GM12878 (cell line): Measurements from ENCODE around the gene TRIM9. TPM values are rescaled to one million over a fixed set of nuclear protein-coding genes. Genes with fewer than 3 reads are reported as not detected.

Source experiments
- ATAC-seq: fragments of 200-7000 bp; cut with Tn5 transposase; 3 replicates; pipeline ENCODE4 v1.9.1; 2020; ENCODE audit warnings: mild to moderate bottlenecking, moderate library complexity
- BruUV-seq: library from RNA; stranded (reverse); fragments of 400-500 nt; replicated peaks from 2 replicates; lab custom pipeline; 2021; lab: Mats Ljungman, UMichigan
- CTCF ChIA-PET: fragments of 300-600 bp; sonication (Branson Sonifier 250); formaldehyde crosslinking; extraction: SDS; loops from one replicate; lab custom pipeline; 2021; ENCODE audit warnings: inconsistent platforms; lab: Yijun Ruan, JAX
- POLR2A ChIA-PET: fragments of 350-600 bp; formaldehyde crosslinking; extraction: SDS; loops from one replicate; lab custom pipeline; 2021; ENCODE audit warnings: inconsistent platforms; lab: Charles Lee
- RAD21 ChIA-PET: fragments of 300-600 bp; sonication (Branson Sonifier 250); formaldehyde crosslinking; loops from one replicate; lab custom pipeline; 2023; ENCODE audit warnings: antibody characterized with exemption; ENCODE audit not compliant: unreplicated experiment; lab: Charles Lee
- SMC1A ChIA-PET: fragments of 300-600 bp; sonication (Branson Sonifier 250); formaldehyde crosslinking; loops from one replicate; lab custom pipeline; 2023; ENCODE audit not compliant: unreplicated experiment, uncharacterized antibody; lab: Charles Lee
- DNase-seq: peaks from one replicate; pipeline ENCODE4 v3.0.0-alpha.2; 2011; ENCODE audit warnings: low read depth, low spot score
- FAIRE-seq: peaks from 3 replicates; lab custom pipeline; 2011; peaks lifted over from hg19 to GRCh38; lab: Jason Lieb, UNC
- H2AFZ ChIP-seq: 2 replicates; pipeline ENCODE4 v1.6.0; 2011; ENCODE audit warnings: low read depth, low read length, control low read depth; ENCODE audit not compliant: control insufficient read depth
- H3K27ac ChIP-seq: 2 replicates; pipeline ENCODE4 v1.5.1; 2011; ENCODE audit warnings: control low read depth; ENCODE audit not compliant: control insufficient read depth, insufficient read depth
- H3K27me3 ChIP-seq, 2 experiments: replicated peaks in 1 of 2; 2 replicates each; pipeline versions ENCODE4 v1.6.0 to v1.6.1; 2011; ENCODE audit warnings: low read length in 1 of 2; ENCODE audit not compliant: control insufficient read depth in 2 of 2, insufficient read depth in 2 of 2
- H3K36me3 ChIP-seq, 2 experiments: 2 replicates each; pipeline ENCODE4 v1.5.1; 2011; ENCODE audit warnings: low read length in 1 of 2; ENCODE audit not compliant: control insufficient read depth in 2 of 2, insufficient read depth in 2 of 2
- H3K4me1 ChIP-seq: 2 replicates; pipeline ENCODE4 v1.6.1; 2011; ENCODE audit warnings: mild to moderate bottlenecking, low read length, moderate library complexity, mixed read lengths; ENCODE audit not compliant: control insufficient read depth, insufficient read depth
- H3K4me2 ChIP-seq: 2 replicates; pipeline ENCODE4 v1.6.0; 2011; ENCODE audit warnings: control low read depth; ENCODE audit not compliant: control insufficient read depth, insufficient read depth
- H3K4me3 ChIP-seq: fragments of 200-600 bp; sonication (generic); 2 replicates; pipeline ENCODE4 v1.5.1; 2016
- H3K79me2 ChIP-seq: 2 replicates; pipeline ENCODE4 v1.6.0; 2011; ENCODE audit warnings: low read length; ENCODE audit not compliant: control insufficient read depth, insufficient read depth
- H3K9ac ChIP-seq: 2 replicates; pipeline ENCODE4 v1.8.0; 2011; ENCODE audit warnings: low read length, control low read depth, mixed read lengths; ENCODE audit not compliant: control insufficient read depth, insufficient read depth
- H3K9me3 ChIP-seq: replicated peaks from 3 replicates; pipeline ENCODE4 v1.5.1; 2011; ENCODE audit warnings: mild to moderate bottlenecking, low read length; ENCODE audit not compliant: control insufficient read depth, insufficient read depth
- H4K20me1 ChIP-seq: 2 replicates; pipeline ENCODE4 v1.6.0; 2011; ENCODE audit not compliant: control insufficient read depth, insufficient read depth
- BCL11A ChIP-seq: IDR thresholded peaks from 2 replicates; pipeline ENCODE4 v1.6.1; 2011; ENCODE audit warnings: low read depth, low read length
- CBX3 ChIP-seq: fragments of 200-600 bp; sonication (generic); IDR thresholded peaks from 2 replicates; pipeline ENCODE4 v1.6.1; 2016; ENCODE audit warnings: low read depth, borderline replicate concordance
- CBX5 ChIP-seq: sonication (generic); IDR thresholded peaks from 2 replicates; pipeline ENCODE4 v1.6.1; 2016; ENCODE audit warnings: low read depth, moderate library complexity, mild to moderate bottlenecking, inconsistent platforms
- ESRRA ChIP-seq: IDR thresholded peaks from 2 replicates; pipeline ENCODE4 v1.6.1; 2012; ENCODE audit warnings: mild to moderate bottlenecking, low read length, improper control_type of control experiment
- HCFC1 ChIP-seq: fragments of 150-350 bp; IDR thresholded peaks from 2 replicates; pipeline ENCODE4 v1.6.1; 2014; ENCODE audit warnings: low read length
- JUND ChIP-seq: IDR thresholded peaks from 2 replicates; pipeline ENCODE4 v1.6.1; 2012; ENCODE audit warnings: low read depth, mild to moderate bottlenecking, low read length, improper control_type of control experiment, moderate library complexity
- NFXL1 ChIP-seq: fragments of 450-650 bp; IDR thresholded peaks from 2 replicates; pipeline ENCODE4 v1.6.1; 2017; ENCODE audit warnings: antibody characterized with exemption, mild to moderate bottlenecking, borderline replicate concordance
- PAX5 ChIP-seq: IDR thresholded peaks from 2 replicates; pipeline ENCODE4 v1.6.1; 2011; ENCODE audit warnings: low read depth, low read length, borderline replicate concordance
- RAD21 ChIP-seq: IDR thresholded peaks from 2 replicates; pipeline ENCODE4 v1.6.1; 2011; ENCODE audit warnings: mild to moderate bottlenecking, low read depth, low read length, moderate library complexity; ENCODE audit not compliant: insufficient read depth
- SP1 ChIP-seq: IDR thresholded peaks from one replicate; pipeline ENCODE4 v1.6.1; 2011; ENCODE audit warnings: low read depth, low read length
- SUZ12 ChIP-seq: fragments of 200-600 bp; sonication (generic); IDR thresholded peaks from one replicate; pipeline ENCODE4 v1.6.1; 2018; ENCODE audit warnings: antibody characterized with exemption, mild to moderate bottlenecking; ENCODE audit not compliant: unreplicated experiment
- ZBED1 ChIP-seq: IDR thresholded peaks from 2 replicates; pipeline ENCODE4 v1.6.1; 2016; ENCODE audit warnings: borderline replicate concordance
- ZNF622 ChIP-seq: fragments of 450-650 bp; IDR thresholded peaks from 2 replicates; pipeline ENCODE4 v1.6.1; 2017; ENCODE audit warnings: mild to moderate bottlenecking, inconsistent platforms
- ZZZ3 ChIP-seq: IDR thresholded peaks from 2 replicates; pipeline ENCODE4 v1.6.1; 2011; ENCODE audit warnings: low read depth; ENCODE audit not compliant: control insufficient read depth, insufficient read length
- WGBS: methylation state at CpG from one replicate; pipeline ENCODE4 v1.1.6; 2016; ENCODE audit warnings: low lambda C conversion rate; ENCODE audit not compliant: insufficient replicate concordance, insufficient coverage; ENCODE audit errors: missing lambda C conversion rate; 5-methylcytosine and 5-hydroxymethylcytosine counted together
- in situ Hi-C: fragments of 300-500 bp; cut with MboI; formaldehyde crosslinking; loops from 9 replicates; pipeline ENCODE4 v1.14.3; 2018; ENCODE audit warnings: mixed read lengths
- intact Hi-C: fragments of 100-400 bp; cut with micrococcal nuclease; formaldehyde crosslinking; loops from one replicate; pipeline ENCODE4 v1.14.2; 2022; ENCODE audit not compliant: unreplicated experiment
- polyA plus RNA-seq, 11 experiments: library from polyadenylated mRNA; depleted of rRNA in 4 of 11; unstranded in 6 of 11; stranded (reverse) in 5 of 11; fragments of >200 nt; fragmentation: Nextera tagmentation in 4 of 11; fragmentation: Illumina TruSeq in 1 of 11; extraction: Ambion mirVana in 4 of 11; extraction: Trizol in 1 of 11; gene quantifications; 1 replicate in 1 of 11; 2 replicates in 10 of 11; pipeline versions ENCODE4 v1.2.1 to v1.2.3, GENCODE V29; 2011 to 2016; ENCODE audit warnings: inconsistent platforms in 2 of 11, missing spikeins in 2 of 11, low read depth in 1 of 11
- total RNA-seq, 4 experiments: library from RNA; depleted of rRNA in 3 of 4; stranded (reverse); fragments of >200 nt in 3 of 4; fragmentation: Illumina TruSeq in 1 of 4; extraction: Trizol in 1 of 4; gene quantifications; 2 replicates each; pipeline versions ENCODE4 v1.2.1 to v1.2.3, GENCODE V29; 2013 to 2021
- TF ChIP-seq, protein P1 (sequence below): fragments of 450-650 bp; IDR thresholded peaks from 2 replicates; pipeline ENCODE4 v1.6.1; 2014; ENCODE audit warnings: mild to moderate bottlenecking

TRIM9 gene
- total and polyA plus RNA-seq, 10 of the 15 experiments (the other 5 are each of a cell fraction or from before 2014, with no cell fraction given): 0.04 to 0.18 (median 0.11) TPM; not detected in 2

DNA sequence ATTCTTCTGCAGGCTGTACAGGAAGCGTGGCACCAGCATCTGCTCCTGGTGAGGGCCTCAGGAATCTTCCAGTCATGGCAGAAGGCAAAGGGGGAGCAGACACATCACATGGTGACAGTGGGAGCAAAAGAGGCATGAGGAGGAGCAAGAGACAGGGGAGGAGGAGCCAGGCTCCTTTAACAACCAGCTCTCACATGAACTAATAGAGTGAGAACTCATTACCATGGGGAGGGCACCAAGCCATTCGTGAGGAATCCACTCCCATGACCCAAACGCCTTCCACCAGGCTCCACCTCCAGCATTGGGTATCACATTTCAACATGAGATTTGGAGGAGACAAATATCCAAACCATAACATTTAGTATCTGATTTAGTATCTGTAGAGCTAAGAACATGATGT lies 14.7 kb upstream of the TRIM9 start:
- DNase-seq: no peak
- Histone ChIP-seq H3K9ac (no peak overlapping the region), H4K20me1 (no peaks in the 10 kb centered on the region), H3K4me2 (no peak overlapping the region), H3K27ac (no peak overlapping the region), H3K4me1 (no peaks in the 10 kb centered on the region), H3K27me3 (no peaks in the 10 kb centered on the region; a peak in 1 of 4 replicates), H3K36me3 (no peaks in the 10 kb centered on the region), H3K4me3 (no peak overlapping the region), H2AFZ (no peak overlapping the region), H3K9me3 (no peaks in the 10 kb centered on the region), H3K79me2 (no peaks in the 10 kb centered on the region)
- no peak for TF ChIP-seq PAX5
- ChIA-PET SMC1A (no interaction called here), CTCF (interaction anchor here (0.5 to 0.6 kb wide), 2 partner anchors 32 to 380 kb away, joined by 4 read pairs; no protein-coding TSS in a partner anchor), RAD21 (no interaction called here), POLR2A (no interaction called here)
- BruUV-seq: no TSS peak
- FAIRE-seq: no peak
- WGBS: 11% methylated on average over 3 of the region's 3 CpGs
- ATAC-seq: no peak
- intact Hi-C loops: no loop called here
- in situ Hi-C loops: no loop called here

DNA sequence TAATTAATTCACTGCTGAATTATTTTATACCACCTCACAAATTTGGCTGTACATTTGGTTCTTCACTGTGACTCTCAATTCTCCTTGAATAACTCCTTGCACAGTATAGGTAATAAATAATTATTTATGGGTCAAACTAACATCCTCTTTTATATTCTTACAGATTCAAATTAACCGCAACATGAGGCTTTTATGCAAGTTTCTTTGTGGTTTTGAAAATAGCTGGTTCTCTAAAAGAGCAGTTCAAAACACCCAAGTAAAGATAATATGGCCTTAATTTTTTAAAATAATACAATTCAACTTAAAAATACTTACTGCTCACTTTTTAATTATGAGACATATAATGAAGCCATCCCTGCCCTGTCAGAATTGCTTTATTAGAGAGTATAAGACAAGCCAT lies 12.9 kb upstream of the TRIM9 start:
- RAD21 ChIA-PET: no interaction called here
- SMC1A ChIA-PET: interaction anchor here (1.2 kb wide), 1 partner anchor 16 kb away, joined by 4 read pairs; no protein-coding TSS in a partner anchor
- no TSS peak for BruUV-seq
- no peaks in the 10 kb centered on the region for H4K20me1 ChIP-seq
- no peak overlapping the region for H3K9ac ChIP-seq
- H3K9me3 ChIP-seq: no peaks in the 10 kb centered on the region
- no peak for TF ChIP-seq CBX3
- no peak for TF ChIP-seq HCFC1
- TF ChIP-seq, protein P1, sequence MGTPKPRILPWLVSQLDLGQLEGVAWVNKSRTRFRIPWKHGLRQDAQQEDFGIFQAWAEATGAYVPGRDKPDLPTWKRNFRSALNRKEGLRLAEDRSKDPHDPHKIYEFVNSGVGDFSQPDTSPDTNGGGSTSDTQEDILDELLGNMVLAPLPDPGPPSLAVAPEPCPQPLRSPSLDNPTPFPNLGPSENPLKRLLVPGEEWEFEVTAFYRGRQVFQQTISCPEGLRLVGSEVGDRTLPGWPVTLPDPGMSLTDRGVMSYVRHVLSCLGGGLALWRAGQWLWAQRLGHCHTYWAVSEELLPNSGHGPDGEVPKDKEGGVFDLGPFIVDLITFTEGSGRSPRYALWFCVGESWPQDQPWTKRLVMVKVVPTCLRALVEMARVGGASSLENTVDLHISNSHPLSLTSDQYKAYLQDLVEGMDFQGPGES: no peak
- no peak for TF ChIP-seq ZBED1
- TF ChIP-seq JUND: no peak
- no peak for TF ChIP-seq SP1
- no peak for TF ChIP-seq NFXL1
- no peak for TF ChIP-seq SUZ12
- no peak for TF ChIP-seq RAD21
- no peak for TF ChIP-seq BCL11A
- no peak for TF ChIP-seq CBX5
- no peak for TF ChIP-seq ZNF622
- TF ChIP-seq ZZZ3: no peak
- no peak for TF ChIP-seq ESRRA
- TF ChIP-seq, all 136 proteins: peak for 0
- intact Hi-C loops: no loop called here
- 88% methylated on average over 1 of the region's 1 CpG for WGBS
- Histone ChIP-seq H3K36me3 (no peaks in the 10 kb centered on the region), H3K27me3 (no peaks in the 10 kb centered on the region; a peak in 1 of 4 replicates), H3K4me3 (no peak overlapping the region), H2AFZ (no peak overlapping the region), H3K4me2 (no peak overlapping the region), H3K79me2 (no peaks in the 10 kb centered on the region), H3K27ac (no peak overlapping the region), H3K4me1 (no peaks in the 10 kb centered on the region)
- DNase-seq: no peak
- no peak for ATAC-seq
- ChIA-PET POLR2A (no interaction called here), CTCF (no interaction called here)
- in situ Hi-C loops: no loop called here
- FAIRE-seq: no peak
